Inferior parietal cortex (tissue), 1 donor: ENCODE results near the gene CRABP1.

Experiments used
- DNase-seq: peaks from one replicate; pipeline ENCODE4 v3.0.0-alpha.2; 2016; ENCODE audit errors: extremely low spot score

CRABP1 gene

GRCh38 chr15:78317145-78317836, 22.9 kb upstream of the CRABP1 start:
- DNase-seq = no peak

GRCh38 chr15:78319588-78319987, 20.6 kb upstream of the CRABP1 start:
- no peak for DNase-seq

DNA sequence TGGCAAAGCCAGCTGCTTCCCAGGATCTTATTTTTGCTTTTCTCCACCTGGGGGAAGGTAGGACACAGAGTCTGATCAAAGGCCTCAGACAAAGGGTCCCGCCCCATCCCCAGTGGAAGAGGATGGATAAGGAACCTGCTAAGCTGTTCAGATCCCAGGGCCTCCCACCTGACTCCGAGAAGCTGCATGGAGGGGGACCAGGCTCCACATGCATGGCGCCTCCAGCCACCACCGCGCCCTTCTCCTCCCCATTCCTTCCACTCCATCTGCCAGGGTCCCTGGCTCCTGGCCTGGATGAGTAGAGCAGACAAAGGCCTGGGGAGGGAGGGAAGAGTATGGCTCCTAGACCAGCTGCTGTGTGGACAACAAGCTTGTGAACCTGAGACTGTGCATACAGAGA, 20.0 kb upstream of the CRABP1 start:
- DNase-seq = no peak

GRCh38 chr15:78321041-78321570, 19.0 kb upstream of the CRABP1 start:
- no peak for DNase-seq

DNA sequence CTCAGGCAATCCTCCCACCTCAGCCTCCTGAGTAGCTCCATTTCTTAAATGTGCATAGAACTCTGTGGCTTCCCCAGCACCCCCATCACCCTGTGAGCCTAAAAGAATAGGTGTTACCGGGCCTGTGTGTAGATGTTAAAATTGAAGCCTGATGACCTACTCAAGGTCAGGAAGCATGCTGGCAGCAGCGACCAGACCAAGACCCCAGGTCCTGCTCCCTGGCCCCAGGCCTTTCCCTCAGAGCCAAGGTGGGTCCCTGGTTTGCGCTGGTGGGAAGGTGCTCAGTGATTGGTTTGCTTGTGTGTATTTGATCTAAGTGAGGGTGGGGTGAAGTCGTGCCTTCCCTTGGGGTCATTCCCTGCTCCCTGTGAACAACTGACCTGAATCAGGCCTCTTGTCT, 18.4 kb upstream of the CRABP1 start:
- DNase-seq = no peak

GRCh38 chr15:78322243-78322642, 17.9 kb upstream of the CRABP1 start:
- no peak for DNase-seq

DNA sequence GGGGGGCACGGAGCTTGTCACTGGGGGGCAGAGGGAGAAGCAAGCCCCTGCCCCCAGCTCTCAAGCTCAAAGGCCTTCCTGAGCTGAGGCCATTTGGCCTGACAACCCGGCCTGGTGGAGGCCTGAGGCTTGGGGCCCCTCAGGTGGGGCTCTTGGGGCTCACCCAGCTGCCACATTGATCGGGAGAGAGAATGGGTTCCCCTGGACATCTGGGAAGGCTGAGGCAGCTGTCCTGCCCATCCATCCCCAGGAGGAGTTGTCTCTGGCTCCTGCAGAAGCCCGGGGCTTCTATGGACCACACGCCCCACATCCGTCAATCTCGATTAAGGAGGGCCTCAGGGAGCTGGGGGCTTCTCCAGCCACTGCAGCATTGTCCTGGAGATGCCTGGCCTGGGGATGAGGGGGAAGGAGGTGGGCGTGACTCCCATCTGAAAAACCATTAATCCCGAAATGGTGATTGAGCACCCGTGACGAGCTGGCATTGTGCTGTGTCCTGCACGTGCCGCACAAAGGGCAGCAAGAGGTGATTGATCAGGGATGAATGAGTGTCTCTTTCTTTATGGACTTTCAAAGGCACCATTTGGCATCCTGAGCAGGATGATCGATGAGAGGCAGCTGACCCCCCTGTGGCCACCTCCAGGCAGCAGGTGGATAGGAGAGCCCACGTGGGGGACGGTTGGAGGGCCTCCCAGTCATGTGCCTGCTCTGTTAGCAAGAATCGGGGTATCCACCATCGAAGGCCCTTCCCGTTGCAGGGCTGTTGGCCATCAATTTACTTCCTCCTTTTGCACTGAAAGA, 17.2 kb upstream of the CRABP1 start:
- no peak for DNase-seq

GRCh38 chr15:78323693-78324092, 16.5 kb upstream of the CRABP1 start:
- DNase-seq = no peak

GRCh38 chr15:78324144-78324543, 16.0 kb upstream of the CRABP1 start:
- DNase-seq = no peak

GRCh38 chr15:78325092-78325843, 14.9 kb upstream of the CRABP1 start:
- DNase-seq = no peak

DNA sequence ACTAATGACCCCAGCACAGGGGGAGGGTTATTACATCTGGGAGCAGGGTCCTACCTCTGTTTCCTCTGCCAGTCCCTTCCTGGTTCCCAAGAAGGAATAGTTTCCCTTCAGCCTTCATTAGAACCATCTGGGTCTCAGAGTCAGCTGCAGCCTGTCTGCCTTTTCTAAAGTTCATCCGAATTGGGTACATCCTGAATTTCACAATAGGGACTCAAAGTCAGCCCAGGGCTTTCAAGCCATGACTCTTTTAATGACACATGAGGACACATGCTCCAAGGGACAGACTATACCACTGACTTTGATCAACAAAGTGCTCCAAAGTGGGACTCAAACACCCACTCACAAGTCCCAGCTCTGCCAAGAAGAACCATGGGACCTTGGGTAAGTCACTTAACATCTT, 12.7 kb upstream of the CRABP1 start:
- no peak for DNase-seq

- no peak for DNase-seq
Measured at GRCh38 chr15:78329625-78330024, 10.5 kb upstream of the CRABP1 start.

- DNase-seq = no peak
Measured at GRCh38 chr15:78334845-78335244, 5.3 kb upstream of the CRABP1 start.

DNA sequence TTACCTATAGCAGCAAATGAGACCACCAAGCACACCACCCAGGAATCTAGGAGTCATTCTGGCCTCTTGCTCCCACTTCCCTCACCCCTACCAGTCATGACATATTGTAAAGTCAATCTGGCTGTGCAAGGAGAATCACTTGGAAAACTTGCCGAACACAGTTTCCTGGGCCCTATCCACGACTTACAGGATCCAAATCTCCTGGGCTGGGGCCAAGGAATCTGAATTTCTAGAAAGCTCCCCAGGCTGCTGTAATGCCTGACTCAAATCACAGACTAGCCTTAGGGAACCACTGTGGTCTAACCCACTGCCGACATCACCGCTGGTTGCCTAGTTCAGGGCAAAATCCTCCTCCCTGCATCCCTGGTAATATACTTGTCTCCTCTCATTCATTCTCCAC, 4.2 kb upstream of the CRABP1 start:
- no peak for DNase-seq

GRCh38 chr15:78338781-78339180, 1.4 kb upstream of the CRABP1 start:
- DNase-seq = no peak

GRCh38 chr15:78339559-78339958, 594 bp upstream of the CRABP1 start:
- DNase-seq = no peak

DNA sequence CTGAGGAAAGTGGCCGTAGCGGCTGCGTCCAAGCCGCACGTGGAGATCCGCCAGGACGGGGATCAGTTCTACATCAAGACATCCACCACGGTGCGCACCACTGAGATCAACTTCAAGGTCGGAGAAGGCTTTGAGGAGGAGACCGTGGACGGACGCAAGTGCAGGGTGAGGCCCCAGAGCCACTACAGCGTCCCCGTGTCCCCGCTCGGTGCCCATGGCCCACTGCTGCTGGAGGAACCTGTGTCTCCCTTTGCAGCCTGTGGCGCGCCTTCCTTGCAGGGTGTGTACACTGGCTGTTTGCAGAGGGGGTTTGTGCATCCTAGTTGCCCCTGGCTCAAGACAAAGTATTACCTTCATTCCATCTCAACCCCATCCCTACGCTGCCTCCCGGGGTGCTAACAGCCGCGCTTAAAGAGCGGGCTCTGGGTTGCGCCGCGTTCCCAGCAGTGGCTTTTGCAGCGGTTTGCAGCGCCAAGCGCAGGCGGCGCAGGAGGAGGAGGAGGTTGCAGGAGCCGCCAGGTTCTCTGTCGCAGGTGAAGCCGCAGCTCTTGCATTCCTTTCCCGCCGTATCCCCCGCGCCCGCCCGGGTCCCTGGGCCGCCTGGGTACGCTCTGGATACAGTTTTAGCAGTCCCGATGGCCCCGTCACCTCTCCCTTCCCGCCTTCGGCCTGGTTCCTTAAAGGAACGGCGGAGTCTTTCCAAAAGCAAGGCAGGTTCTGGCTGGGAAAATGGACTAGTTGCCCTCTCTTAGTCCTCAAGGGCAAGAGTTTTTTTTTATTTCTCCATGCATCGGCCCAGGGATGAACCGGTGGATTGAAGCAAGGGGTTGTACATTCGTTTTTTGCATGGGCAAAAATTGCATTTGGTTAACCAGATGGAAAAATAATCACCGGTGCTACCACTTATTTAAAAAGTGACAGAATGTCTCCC, 1.2 kb downstream of the CRABP1 start:
- DNase-seq = no peak

DNA sequence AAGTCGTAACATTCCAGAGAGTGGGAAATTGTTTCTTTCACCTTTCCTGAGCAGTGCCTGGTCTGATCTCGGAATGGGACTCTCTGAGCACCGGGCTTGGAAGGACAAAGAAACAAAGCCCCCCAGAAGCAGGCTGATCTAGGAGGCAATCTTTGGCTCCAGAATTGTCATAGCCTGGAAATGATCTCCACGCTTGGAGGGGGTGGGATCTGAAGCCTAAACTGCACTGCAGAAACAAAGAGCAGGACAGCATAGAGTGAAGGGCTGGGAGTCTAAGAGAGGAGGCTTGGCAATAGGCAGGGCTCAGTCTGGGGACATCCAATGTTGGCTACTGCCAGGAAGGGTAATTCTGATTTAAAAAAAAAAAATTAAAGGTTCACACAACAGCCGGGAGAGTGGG, 1.9 kb downstream of the CRABP1 start:
- no peak for DNase-seq

DNA sequence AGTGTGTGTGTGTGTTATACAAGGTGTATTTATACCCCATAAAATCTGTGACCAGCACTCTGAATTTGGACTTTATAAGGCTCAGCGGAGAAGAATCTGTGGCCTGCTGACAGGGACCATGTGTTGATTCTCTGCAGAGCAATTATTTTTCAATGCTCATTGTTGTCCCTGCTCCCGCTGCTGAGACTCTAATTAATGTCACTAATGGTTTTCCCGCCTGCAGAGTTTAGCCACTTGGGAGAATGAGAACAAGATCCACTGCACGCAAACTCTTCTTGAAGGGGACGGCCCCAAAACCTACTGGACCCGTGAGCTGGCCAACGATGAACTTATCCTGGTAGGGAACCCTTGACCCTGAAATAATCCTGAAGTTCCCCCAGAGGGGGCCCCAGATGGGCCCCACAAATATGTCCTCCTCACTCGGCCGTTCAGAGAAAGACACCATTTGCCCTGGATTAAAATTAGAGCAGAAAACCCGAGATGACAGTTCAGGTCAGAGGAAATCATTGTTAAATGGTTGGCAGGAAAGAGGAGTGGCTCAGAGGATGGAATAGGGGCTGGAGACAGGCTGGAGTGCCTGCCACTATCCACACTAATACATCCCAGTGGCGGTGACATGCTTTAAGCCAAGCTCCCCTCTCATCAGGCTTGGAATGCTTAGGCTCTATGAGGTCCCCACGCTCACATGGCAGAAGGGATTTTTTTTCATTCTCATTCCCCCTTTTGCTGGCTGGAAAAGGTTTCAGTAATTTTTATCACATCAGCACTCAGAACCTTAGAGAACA, 3.3 kb downstream of the CRABP1 start:
- DNase-seq = no peak

- DNase-seq = no peak
Measured at GRCh38 chr15:78345396-78346125, 5.4 kb downstream of the CRABP1 start.
